Rectal smooth muscle tissue (tissue), 1 donor: ENCODE measurements around the gene PRUNE2.

Experiments
- H3K27ac ChIP-seq: one replicate; pipeline ENCODE4 v1.7.0; 2013; ENCODE audit warnings: low read depth, low read length, inconsistent platforms
- H3K27me3 ChIP-seq: one replicate; pipeline ENCODE4 v1.7.0; 2013; ENCODE audit warnings: low read length; ENCODE audit not compliant: control insufficient read depth, insufficient read depth
- H3K36me3 ChIP-seq: one replicate; pipeline ENCODE4 v1.7.0; 2013; ENCODE audit warnings: low read length; ENCODE audit not compliant: control insufficient read depth, insufficient read depth
- H3K4me1 ChIP-seq: one replicate; pipeline ENCODE4 v1.7.0; 2013; ENCODE audit warnings: low read length; ENCODE audit not compliant: control insufficient read depth, insufficient read depth
- H3K4me3 ChIP-seq: one replicate; pipeline ENCODE4 v1.7.0; 2013; ENCODE audit warnings: low read length
- H3K9ac ChIP-seq: one replicate; pipeline ENCODE4 v1.7.0; 2013; ENCODE audit warnings: low read length

PRUNE2 gene

DNA sequence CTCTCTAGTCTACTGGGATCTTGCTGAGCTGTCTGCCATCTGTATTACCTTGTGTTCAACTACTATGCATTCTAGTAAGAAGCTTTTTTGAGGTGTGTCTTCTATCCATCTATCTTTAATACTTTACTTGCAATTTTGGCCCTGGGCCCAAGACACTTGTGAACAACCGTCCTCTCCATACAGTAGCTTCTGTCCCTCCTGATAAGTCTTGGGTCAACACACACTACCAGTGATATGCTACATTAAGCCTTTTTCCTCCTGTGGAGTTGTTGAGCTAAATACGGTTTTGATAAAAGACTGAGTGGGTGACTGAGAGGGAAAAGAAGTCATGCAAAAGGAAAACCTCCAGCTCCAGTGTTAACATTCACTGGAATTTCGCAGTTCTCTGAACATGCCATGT lies 275.0 kb downstream of the PRUNE2 start:
- no peaks in the 10 kb centered on the region for H3K27me3 ChIP-seq
- H3K36me3 ChIP-seq = peaks cover 10% of the 10 kb centered on the region
- no peak overlapping the region for H3K27ac ChIP-seq
- peaks cover 3% of the 10 kb centered on the region for H3K4me1 ChIP-seq
- H3K9ac ChIP-seq = no peak overlapping the region
- no peak overlapping the region for H3K4me3 ChIP-seq

DNA sequence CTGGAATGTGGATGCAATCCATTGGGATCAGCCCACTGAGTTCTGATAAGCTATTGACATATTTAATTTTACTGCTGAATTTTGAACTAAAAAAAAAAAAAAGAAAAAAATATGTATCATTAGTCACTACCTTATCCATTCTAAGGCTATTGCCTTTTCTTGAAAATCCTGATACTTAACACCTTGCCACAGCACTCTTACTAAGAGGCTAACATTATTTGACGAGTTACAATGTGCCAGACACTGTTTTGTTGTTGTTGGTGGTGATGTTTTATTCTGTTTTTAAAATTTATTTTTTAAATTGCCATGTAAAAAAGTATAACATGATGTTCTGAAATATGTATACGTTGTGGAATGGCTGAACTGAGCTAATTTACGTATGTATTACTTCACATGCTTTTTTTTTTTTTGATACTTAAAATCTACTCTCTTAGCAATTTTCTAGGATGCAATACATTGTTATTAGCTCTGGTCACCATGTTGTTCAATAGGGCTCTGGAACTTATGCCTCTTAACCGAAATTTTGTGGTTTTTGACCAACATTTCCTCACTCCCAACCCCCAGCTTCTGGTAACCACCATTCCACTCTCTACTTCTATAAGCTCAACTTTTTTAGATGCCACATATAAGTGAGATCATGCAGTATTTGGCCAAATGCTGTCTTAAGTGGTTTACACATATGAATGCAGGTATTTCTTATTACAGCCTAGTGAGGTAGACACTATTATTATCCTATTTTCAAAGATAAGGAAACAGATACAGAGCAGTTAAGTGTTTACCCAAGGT lies 276.5 kb downstream of the PRUNE2 start:
- no peak overlapping the region for H3K9ac ChIP-seq
- peaks cover 2% of the 10 kb centered on the region for H3K4me1 ChIP-seq
- H3K4me3 ChIP-seq = no peak overlapping the region
- H3K27me3 ChIP-seq = no peaks in the 10 kb centered on the region
- H3K36me3 ChIP-seq = peaks cover 14% of the 10 kb centered on the region
- H3K27ac ChIP-seq = no peak overlapping the region

DNA sequence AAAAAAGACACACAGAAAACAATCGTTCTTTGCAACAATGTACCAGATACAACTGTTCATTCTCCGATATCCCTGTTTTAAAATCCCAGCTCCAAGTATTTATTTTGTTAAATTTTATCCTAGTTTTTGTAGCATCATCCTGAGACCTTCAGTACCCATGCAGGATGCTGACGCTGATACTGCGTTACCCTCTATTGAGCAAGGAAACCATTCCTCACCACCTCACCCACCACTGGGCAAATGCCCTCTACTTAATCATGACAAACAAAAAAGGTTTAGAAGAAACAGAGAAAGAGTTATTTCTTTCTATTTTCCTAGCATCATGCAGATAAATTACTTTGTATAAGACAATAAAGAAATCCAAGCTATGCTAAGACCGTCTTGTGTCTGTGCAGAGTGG lies 277.8 kb downstream of the PRUNE2 start:
- Histone ChIP-seq H3K4me3 (no peak overlapping the region), H3K27ac (no peak overlapping the region), H3K9ac (no peak overlapping the region), H3K27me3 (no peaks in the 10 kb centered on the region), H3K4me1 (no peaks in the 10 kb centered on the region), H3K36me3 (peaks cover 14% of the 10 kb centered on the region)

DNA sequence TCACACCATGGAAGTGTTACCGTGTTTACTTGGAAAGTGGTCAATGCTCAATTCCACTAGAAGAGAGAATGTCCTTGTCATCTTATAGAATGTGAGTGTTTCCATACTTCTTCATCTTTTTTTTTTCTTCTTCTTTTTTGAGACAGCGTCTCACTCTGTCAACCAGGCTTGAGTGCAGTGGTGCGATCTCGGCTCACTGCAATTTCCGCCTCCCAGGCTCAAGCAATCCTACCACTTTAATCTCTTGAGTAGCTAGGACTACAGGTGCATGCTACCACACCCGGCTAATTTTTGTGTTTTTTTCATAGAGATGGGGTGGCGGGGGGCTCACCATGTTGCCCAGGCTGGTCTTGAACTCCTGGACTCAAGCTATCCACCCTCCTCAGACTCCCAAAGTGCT lies 278.9 kb downstream of the PRUNE2 start:
- H3K36me3 ChIP-seq = peaks cover 14% of the 10 kb centered on the region
- no peak overlapping the region for H3K4me3 ChIP-seq
- H3K27ac ChIP-seq = no peak overlapping the region
- H3K27me3 ChIP-seq = no peaks in the 10 kb centered on the region
- H3K9ac ChIP-seq = no peak overlapping the region
- H3K4me1 ChIP-seq = no peaks in the 10 kb centered on the region

DNA sequence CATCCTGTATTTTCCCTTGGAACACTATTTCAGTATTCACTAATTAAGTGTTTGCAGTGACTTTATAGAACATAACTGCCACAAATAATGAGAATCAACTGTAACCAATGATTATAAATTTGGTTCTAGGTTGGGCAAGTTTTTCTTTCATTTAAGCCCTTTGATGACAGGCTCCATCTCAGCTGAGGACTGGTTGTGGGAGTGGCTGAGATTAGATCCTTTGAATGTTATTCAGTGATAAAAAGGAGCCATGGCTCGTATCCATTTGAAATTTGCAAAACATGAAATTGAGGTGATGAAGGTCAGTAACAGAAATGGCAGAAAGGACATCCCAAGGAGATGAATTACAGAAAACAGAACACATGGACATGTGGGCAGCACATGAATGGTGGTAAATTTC lies 279.8 kb downstream of the PRUNE2 start:
- Histone ChIP-seq H3K27ac (no peak overlapping the region), H3K27me3 (no peaks in the 10 kb centered on the region), H3K4me1 (no peaks in the 10 kb centered on the region), H3K4me3 (no peak overlapping the region), H3K9ac (no peak overlapping the region), H3K36me3 (peaks cover 7% of the 10 kb centered on the region)

DNA sequence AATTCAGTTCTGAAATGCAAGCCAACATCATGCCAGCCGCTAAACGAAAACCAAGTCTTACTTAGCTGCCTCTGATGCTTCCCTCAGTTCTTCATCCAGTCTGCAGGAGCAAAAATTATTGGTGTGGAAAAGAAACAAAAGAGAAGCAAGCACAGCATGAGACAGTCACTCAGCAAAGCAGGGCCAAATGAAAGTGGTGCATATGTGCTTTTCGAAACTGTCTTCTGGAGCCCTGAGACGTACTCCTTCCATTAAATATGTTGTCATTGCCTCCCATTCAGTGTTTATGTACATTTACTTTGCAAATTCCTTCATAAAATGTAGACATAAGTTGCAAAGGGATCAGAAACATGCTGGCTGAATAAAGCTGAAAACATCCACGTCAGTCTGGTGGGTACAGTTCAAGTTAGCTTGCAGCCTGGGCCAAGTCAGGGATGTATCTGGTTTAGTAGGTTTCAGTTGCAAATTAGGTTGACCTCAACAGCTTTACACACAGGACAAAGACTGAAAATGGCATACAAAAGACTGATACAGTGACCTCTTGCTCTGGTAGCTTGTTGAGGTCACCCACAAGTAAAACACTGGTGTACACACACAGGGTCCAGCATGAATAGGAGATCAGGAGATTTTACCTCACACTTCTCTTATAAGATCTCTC lies 281.4 kb downstream of the PRUNE2 start:
- H3K4me3 ChIP-seq = no peak overlapping the region
- H3K27me3 ChIP-seq = no peaks in the 10 kb centered on the region
- H3K27ac ChIP-seq = no peak overlapping the region
- no peaks in the 10 kb centered on the region for H3K4me1 ChIP-seq
- peaks cover 4% of the 10 kb centered on the region for H3K36me3 ChIP-seq
- H3K9ac ChIP-seq = no peak overlapping the region

DNA sequence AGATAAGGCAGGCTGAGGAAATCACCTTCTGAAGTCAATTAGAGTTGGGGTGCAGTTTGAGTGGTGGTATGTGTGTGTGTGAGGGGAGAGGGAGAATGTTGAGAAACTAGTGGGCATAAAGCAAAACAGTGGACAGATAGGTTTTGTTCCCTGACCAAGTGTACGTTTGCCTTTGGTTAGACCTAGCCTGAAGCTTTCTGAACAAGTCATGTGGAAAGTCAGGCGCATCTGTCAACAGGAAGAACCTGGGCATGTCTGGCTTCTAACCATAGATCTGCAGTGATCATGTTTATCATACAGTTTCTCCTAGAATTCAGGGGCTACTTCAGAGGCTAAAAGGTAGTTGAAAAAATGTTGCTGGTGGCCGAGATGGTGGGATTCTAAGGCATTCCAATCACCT lies 284.9 kb downstream of the PRUNE2 start:
- H3K27me3 ChIP-seq = no peaks in the 10 kb centered on the region
- H3K36me3 ChIP-seq = peaks cover 4% of the 10 kb centered on the region
- no peak overlapping the region for H3K9ac ChIP-seq
- H3K27ac ChIP-seq = no peak overlapping the region
- H3K4me1 ChIP-seq = no peaks in the 10 kb centered on the region
- no peak overlapping the region for H3K4me3 ChIP-seq

DNA sequence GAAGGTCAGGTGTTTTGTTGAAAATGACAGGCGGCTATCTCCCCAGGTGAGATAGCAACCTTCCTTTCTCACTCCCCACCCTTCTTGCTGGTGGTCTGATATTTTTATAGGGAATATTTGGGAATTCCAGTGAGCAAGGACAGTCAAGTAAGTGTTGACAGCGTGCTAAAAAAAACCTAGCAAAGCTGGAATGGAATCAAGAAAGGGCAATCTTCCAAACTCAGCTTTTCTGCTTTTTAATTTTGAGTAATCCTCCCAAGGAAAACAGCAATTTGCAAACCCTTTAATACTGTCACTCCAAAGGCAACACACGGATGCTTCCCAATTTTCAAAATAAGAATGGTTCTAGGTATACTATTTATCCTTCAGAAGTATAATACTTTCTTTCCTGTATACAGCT lies 285.3 kb downstream of the PRUNE2 start:
- H3K4me1 ChIP-seq = no peaks in the 10 kb centered on the region
- H3K4me3 ChIP-seq = no peak overlapping the region
- H3K9ac ChIP-seq = no peak overlapping the region
- H3K27ac ChIP-seq = no peak overlapping the region
- H3K36me3 ChIP-seq = peaks cover 4% of the 10 kb centered on the region
- no peaks in the 10 kb centered on the region for H3K27me3 ChIP-seq

DNA sequence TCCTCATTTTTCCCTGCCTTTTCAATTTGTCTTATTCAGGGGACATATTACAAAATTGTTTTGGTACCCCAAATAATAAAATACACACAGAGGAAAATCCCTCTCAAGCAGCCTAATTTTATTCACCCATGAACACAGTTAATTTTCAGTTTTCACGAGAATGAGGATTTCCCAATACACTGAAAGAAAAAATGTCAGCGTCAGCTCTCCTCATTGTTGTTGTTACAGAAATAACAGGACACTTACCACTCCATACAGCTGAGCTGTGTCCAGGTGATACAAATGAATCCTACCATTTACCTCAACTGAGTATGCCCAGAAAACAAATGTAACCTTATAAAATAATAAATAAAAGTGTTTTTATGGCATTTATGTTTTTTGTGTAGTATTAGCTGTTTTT lies 286.3 kb downstream of the PRUNE2 start:
- Histone ChIP-seq H3K9ac (no peak overlapping the region), H3K27ac (no peak overlapping the region), H3K4me1 (no peaks in the 10 kb centered on the region), H3K27me3 (no peaks in the 10 kb centered on the region), H3K36me3 (peaks cover 3% of the 10 kb centered on the region), H3K4me3 (no peak overlapping the region)

DNA sequence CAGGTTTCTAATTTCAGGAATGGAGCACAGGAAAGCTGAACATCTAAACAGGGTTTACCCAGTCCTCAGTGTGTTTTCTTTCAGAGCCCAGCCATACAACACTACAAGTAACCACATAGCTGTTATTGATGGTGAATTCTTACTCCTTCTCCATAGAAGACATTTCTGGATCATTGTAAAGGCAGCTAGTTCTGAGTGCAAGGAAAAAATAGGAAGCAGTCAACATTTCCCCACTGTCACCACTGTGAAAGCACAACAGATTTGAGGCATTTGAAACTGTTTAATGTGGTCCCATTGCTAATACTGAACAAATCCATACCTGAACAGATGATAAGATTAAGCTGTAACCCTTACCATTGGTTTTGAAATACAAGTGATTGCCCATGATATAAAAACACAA lies 286.7 kb downstream of the PRUNE2 start:
- no peaks in the 10 kb centered on the region for H3K27me3 ChIP-seq
- H3K4me1 ChIP-seq = no peaks in the 10 kb centered on the region
- no peaks in the 10 kb centered on the region for H3K36me3 ChIP-seq
- H3K4me3 ChIP-seq = no peak overlapping the region
- no peak overlapping the region for H3K9ac ChIP-seq
- H3K27ac ChIP-seq = no peak overlapping the region

DNA sequence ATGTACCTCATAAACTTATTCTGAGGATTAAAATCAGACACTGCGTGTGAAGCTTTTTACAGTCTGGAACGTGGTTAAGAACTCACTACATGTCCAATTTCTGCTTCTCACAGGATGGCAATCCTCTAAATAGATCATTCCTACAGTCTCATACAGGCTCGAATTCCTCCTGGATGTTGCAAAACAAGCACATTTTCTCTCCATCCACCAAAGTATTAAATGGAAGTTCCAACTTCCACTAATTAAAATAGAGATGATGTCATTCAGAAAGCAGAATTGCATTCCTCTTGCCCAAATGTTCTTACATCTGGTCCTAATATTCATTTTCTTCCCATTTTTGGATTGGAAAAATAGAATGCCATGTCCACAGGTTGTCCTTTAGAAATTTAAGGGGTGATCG lies 287.2 kb downstream of the PRUNE2 start:
- H3K4me3 ChIP-seq = no peak overlapping the region
- no peaks in the 10 kb centered on the region for H3K4me1 ChIP-seq
- H3K27me3 ChIP-seq = no peaks in the 10 kb centered on the region
- H3K9ac ChIP-seq = no peak overlapping the region
- H3K36me3 ChIP-seq = no peaks in the 10 kb centered on the region
- H3K27ac ChIP-seq = no peak overlapping the region

DNA sequence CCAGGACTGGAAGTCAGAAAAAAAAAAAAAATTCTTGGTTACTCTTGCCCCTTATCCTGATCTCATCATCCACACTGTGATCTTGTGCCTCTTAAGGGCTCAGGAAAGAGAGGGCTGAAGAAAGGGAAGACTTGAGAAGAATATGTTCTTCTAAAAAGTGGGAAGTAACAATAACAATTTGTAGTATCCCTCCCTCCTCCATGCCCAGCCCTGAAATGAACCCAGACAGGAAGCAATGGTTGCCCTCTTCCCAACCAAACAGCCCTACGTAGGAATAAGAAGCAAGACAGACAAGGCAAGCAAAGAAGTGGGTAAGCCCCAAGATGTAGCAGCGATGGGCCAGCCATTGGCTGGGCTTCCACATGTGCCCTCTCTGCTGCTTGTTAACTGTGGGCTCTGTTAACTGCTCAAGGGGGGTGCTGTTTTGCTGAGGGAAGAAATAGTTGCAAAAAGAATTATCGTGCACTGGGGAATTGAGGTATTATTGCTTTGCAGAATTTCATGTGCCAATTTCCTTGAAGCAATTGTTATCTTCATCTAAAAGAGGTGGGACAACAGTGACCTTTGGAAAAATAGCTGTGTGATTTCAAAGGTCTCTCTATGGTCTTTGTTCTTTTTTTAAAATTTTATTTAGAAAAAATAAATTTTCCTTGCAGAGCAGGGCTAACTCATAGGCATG lies 288.3 kb downstream of the PRUNE2 start:
- H3K27me3 ChIP-seq = no peaks in the 10 kb centered on the region
- H3K4me1 ChIP-seq = no peaks in the 10 kb centered on the region
- H3K9ac ChIP-seq = no peak overlapping the region
- H3K36me3 ChIP-seq = no peaks in the 10 kb centered on the region
- H3K27ac ChIP-seq = no peak overlapping the region
- no peak overlapping the region for H3K4me3 ChIP-seq
